ENCODE results near the gene USP7.
"Not testable (repeated sequence)": the region's sequence is repeated elsewhere in the genome, so short reads cannot be mapped to it uniquely, and the experiment has no call there.

- not testable (repeated sequence) for TF ChIP-seq CTCF (conservative IDR thresholded peaks at IDR 0.05; ENCODE audit: low read depth, low read length); EZH2phosphoT487 (IDR thresholded peaks at IDR 0.05; ENCODE audit: borderline replicate concordance, low read length); EZH2 (IDR thresholded peaks at IDR 0.05; ENCODE audit: low read length, unreplicated experiment)
Observed at GRCh38 chr16:8969202-8969897, 5.6 kb upstream of the USP7 start.
